Measurements from ENCODE around the gene DHCR7.

GRCh38 chr11:71446942-71447688, 1.1 kb downstream of the DHCR7 start:
- no peak for TF ChIP-seq CTCF (IDR thresholded peaks at IDR 0.05)
- no peak for TF ChIP-seq EZH2 (IDR thresholded peaks at IDR 0.05; ENCODE audit: borderline replicate concordance, insufficient read depth, low read depth, low read length, poor library complexity, severe bottlenecking)
